ENCODE results near the gene RPP14.

DNA sequence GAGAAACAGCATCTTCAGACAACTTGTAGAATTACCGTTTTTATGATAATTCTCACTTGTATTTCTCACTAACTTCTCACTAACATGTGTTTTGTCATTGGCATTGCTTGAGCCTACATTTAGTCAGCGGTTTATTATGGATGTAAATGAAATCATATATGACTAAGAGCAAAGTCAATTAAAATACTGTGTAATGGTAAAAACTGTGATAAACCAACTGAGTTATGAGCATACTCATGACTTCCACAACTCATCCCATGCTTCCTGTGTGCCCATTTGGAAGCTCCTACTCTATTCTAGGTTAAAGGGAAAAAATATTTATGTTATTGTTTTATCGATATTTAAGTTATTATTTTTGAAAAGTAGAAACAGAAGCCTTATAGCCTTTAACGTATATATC is 39.4 kb downstream of the RPP14 start:
- TF ChIP-seq, protein P1, sequence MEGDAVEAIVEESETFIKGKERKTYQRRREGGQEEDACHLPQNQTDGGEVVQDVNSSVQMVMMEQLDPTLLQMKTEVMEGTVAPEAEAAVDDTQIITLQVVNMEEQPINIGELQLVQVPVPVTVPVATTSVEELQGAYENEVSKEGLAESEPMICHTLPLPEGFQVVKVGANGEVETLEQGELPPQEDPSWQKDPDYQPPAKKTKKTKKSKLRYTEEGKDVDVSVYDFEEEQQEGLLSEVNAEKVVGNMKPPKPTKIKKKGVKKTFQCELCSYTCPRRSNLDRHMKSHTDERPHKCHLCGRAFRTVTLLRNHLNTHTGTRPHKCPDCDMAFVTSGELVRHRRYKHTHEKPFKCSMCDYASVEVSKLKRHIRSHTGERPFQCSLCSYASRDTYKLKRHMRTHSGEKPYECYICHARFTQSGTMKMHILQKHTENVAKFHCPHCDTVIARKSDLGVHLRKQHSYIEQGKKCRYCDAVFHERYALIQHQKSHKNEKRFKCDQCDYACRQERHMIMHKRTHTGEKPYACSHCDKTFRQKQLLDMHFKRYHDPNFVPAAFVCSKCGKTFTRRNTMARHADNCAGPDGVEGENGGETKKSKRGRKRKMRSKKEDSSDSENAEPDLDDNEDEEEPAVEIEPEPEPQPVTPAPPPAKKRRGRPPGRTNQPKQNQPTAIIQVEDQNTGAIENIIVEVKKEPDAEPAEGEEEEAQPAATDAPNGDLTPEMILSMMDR (conservative IDR thresholded peaks at IDR 0.05; ENCODE audit: low read length) = no peak
- no peak for TF ChIP-seq EZH2phosphoT487 (IDR thresholded peaks at IDR 0.05; ENCODE audit: borderline replicate concordance, low read depth, low read length)

Measured in OCI-LY7 (cell line).